ENCODE measurements around the gene ALDOB.

Gene ALDOB

GRCh38 chr9:101435601-101436079, at the start of gene ALDOB:
TSS of gene ALDOB (minus strand) at chr9:101435774. CDS start at chr9:101430887, 4,887 bp downstream.
- Mint-ChIP-seq H3K4me1 (no peaks in the 10 kb centered on the region), H3K27me3 (peaks cover 68% of the 10 kb centered on the region), H3K36me3 (ENCODE audit: insufficient read depth) (no peaks in the 10 kb centered on the region), H3K4me3 (no peak within 1 kb of the TSS), H3K9me3 (no peaks in the 10 kb centered on the region), H3K27ac (ENCODE audit: low read depth) (no peak within 1 kb of the TSS)
- DNase-seq (ENCODE audit: low spot score in 2 of 2) (no peak), ATAC-seq (replicated peaks; ENCODE audit: extremely low read depth, poor library complexity, severe bottlenecking) (no peak)

GRCh38 chr9:101484046-101484445, 48.5 kb upstream of the ALDOB start:
- Mint-ChIP-seq H3K4me1 (no peaks in the 10 kb centered on the region), H3K4me3 (no peak overlapping the region), H3K27ac (ENCODE audit: low read depth) (no peak overlapping the region), H3K36me3 (ENCODE audit: insufficient read depth) (no peaks in the 10 kb centered on the region), H3K27me3 (peaks cover 84% of the 10 kb centered on the region), H3K9me3 (no peaks in the 10 kb centered on the region)
- no peak for ATAC-seq (replicated peaks; ENCODE audit: extremely low read depth, poor library complexity, severe bottlenecking)
- no peak for DNase-seq (ENCODE audit: low spot score in 2 of 2)

- no peaks in the 10 kb centered on the region for H3K9me3 Mint-ChIP-seq
- no peak overlapping the region for H3K4me3 Mint-ChIP-seq
- ATAC-seq (replicated peaks; ENCODE audit: extremely low read depth, poor library complexity, severe bottlenecking), result no peak
- H3K27ac Mint-ChIP-seq (ENCODE audit: low read depth), result no peak overlapping the region
- DNase-seq (ENCODE audit: low spot score in 2 of 2), result no peak
- no peaks in the 10 kb centered on the region for H3K36me3 Mint-ChIP-seq (ENCODE audit: insufficient read depth)
- no peaks in the 10 kb centered on the region for H3K4me1 Mint-ChIP-seq
- peaks cover 78% of the 10 kb centered on the region for H3K27me3 Mint-ChIP-seq
These were observed 45.7 kb upstream of the ALDOB start for GRCh38 chr9:101481261-101481660.

- Mint-ChIP-seq H3K27ac (ENCODE audit: low read depth) (no peak overlapping the region), H3K27me3 (peaks cover 78% of the 10 kb centered on the region), H3K9me3 (no peaks in the 10 kb centered on the region), H3K4me3 (no peak overlapping the region), H3K36me3 (ENCODE audit: insufficient read depth) (no peaks in the 10 kb centered on the region), H3K4me1 (no peaks in the 10 kb centered on the region)
- ATAC-seq (replicated peaks; ENCODE audit: extremely low read depth, poor library complexity, severe bottlenecking) (no peak), DNase-seq (ENCODE audit: low spot score in 2 of 2) (no peak)
These were observed 44.8 kb upstream of the ALDOB start for GRCh38 chr9:101480386-101480785.

GRCh38 chr9:101479338-101480030, 43.9 kb upstream of the ALDOB start:
- peaks cover 76% of the 10 kb centered on the region for H3K27me3 Mint-ChIP-seq
- no peak for DNase-seq (ENCODE audit: low spot score in 2 of 2)

GRCh38 chr9:101478906-101479305, 43.3 kb upstream of the ALDOB start:
- ATAC-seq (replicated peaks; ENCODE audit: extremely low read depth, poor library complexity, severe bottlenecking) (no peak), DNase-seq (ENCODE audit: low spot score in 2 of 2) (no peak)
- Mint-ChIP-seq H3K36me3 (ENCODE audit: insufficient read depth) (no peaks in the 10 kb centered on the region), H3K4me1 (no peaks in the 10 kb centered on the region), H3K27me3 (peaks cover 72% of the 10 kb centered on the region), H3K27ac (ENCODE audit: low read depth) (no peak overlapping the region), H3K9me3 (no peaks in the 10 kb centered on the region), H3K4me3 (no peak overlapping the region)

More at GRCh38 chr9:101479338-101480030, 43.9 kb upstream of the ALDOB start:
- no peaks in the 10 kb centered on the region for H3K36me3 Mint-ChIP-seq (ENCODE audit: insufficient read depth)
- ATAC-seq (replicated peaks; ENCODE audit: extremely low read depth, poor library complexity, severe bottlenecking), result no peak
- no peak overlapping the region for H3K4me3 Mint-ChIP-seq
- H3K27ac Mint-ChIP-seq (ENCODE audit: low read depth), result no peak overlapping the region
- H3K4me1 Mint-ChIP-seq, result no peaks in the 10 kb centered on the region
- H3K9me3 Mint-ChIP-seq, result no peaks in the 10 kb centered on the region

GRCh38 chr9:101478444-101478843, 42.9 kb upstream of the ALDOB start:
- H3K9me3 Mint-ChIP-seq, result no peaks in the 10 kb centered on the region
- ATAC-seq (replicated peaks; ENCODE audit: extremely low read depth, poor library complexity, severe bottlenecking) (no peak), DNase-seq (ENCODE audit: low spot score in 2 of 2) (no peak)
- no peak overlapping the region for H3K4me3 Mint-ChIP-seq
- no peaks in the 10 kb centered on the region for H3K36me3 Mint-ChIP-seq (ENCODE audit: insufficient read depth)
- H3K27ac Mint-ChIP-seq (ENCODE audit: low read depth), result no peak overlapping the region
- peaks cover 73% of the 10 kb centered on the region for H3K27me3 Mint-ChIP-seq
- H3K4me1 Mint-ChIP-seq, result no peaks in the 10 kb centered on the region

GRCh38 chr9:101477736-101478135, 42.2 kb upstream of the ALDOB start:
- H3K27ac Mint-ChIP-seq (ENCODE audit: low read depth), result no peak overlapping the region
- no peaks in the 10 kb centered on the region for H3K9me3 Mint-ChIP-seq
- no peaks in the 10 kb centered on the region for H3K4me1 Mint-ChIP-seq
- H3K36me3 Mint-ChIP-seq (ENCODE audit: insufficient read depth), result no peaks in the 10 kb centered on the region
- H3K27me3 Mint-ChIP-seq, result peaks cover 74% of the 10 kb centered on the region
- no peak overlapping the region for H3K4me3 Mint-ChIP-seq
- no peak for ATAC-seq (replicated peaks; ENCODE audit: extremely low read depth, poor library complexity, severe bottlenecking)
- no peak for DNase-seq (ENCODE audit: low spot score in 2 of 2)

- Mint-ChIP-seq H3K9me3 (no peaks in the 10 kb centered on the region), H3K4me3 (no peak overlapping the region)
These were observed 41.6 kb upstream of the ALDOB start for GRCh38 chr9:101477214-101477613.

GRCh38 chr9:101476576-101477208, 41.1 kb upstream of the ALDOB start:
- no peaks in the 10 kb centered on the region for H3K4me1 Mint-ChIP-seq
- peaks cover 74% of the 10 kb centered on the region for H3K27me3 Mint-ChIP-seq
- H3K9me3 Mint-ChIP-seq, result no peaks in the 10 kb centered on the region
- H3K36me3 Mint-ChIP-seq (ENCODE audit: insufficient read depth), result no peaks in the 10 kb centered on the region
- H3K4me3 Mint-ChIP-seq, result no peak overlapping the region
- H3K27ac Mint-ChIP-seq (ENCODE audit: low read depth), result no peak overlapping the region
- no peak for ATAC-seq (replicated peaks; ENCODE audit: extremely low read depth, poor library complexity, severe bottlenecking)
- DNase-seq (ENCODE audit: low spot score in 2 of 2), result no peak

More at GRCh38 chr9:101477214-101477613, 41.6 kb upstream of the ALDOB start:
- H3K4me1 Mint-ChIP-seq, result no peaks in the 10 kb centered on the region
- DNase-seq (ENCODE audit: low spot score in 2 of 2), result no peak
- H3K36me3 Mint-ChIP-seq (ENCODE audit: insufficient read depth), result no peaks in the 10 kb centered on the region
- ATAC-seq (replicated peaks; ENCODE audit: extremely low read depth, poor library complexity, severe bottlenecking), result no peak
- no peak overlapping the region for H3K27ac Mint-ChIP-seq (ENCODE audit: low read depth)
- H3K27me3 Mint-ChIP-seq, result peaks cover 74% of the 10 kb centered on the region

- H3K27ac Mint-ChIP-seq (ENCODE audit: low read depth), result no peak overlapping the region
- H3K4me1 Mint-ChIP-seq, result no peaks in the 10 kb centered on the region
- DNase-seq (ENCODE audit: low spot score in 2 of 2), result no peak
- no peaks in the 10 kb centered on the region for H3K36me3 Mint-ChIP-seq (ENCODE audit: insufficient read depth)
- no peak overlapping the region for H3K4me3 Mint-ChIP-seq
- peaks cover 86% of the 10 kb centered on the region for H3K27me3 Mint-ChIP-seq
- no peak for ATAC-seq (replicated peaks; ENCODE audit: extremely low read depth, poor library complexity, severe bottlenecking)
- no peaks in the 10 kb centered on the region for H3K9me3 Mint-ChIP-seq
These were observed 37.3 kb upstream of the ALDOB start for GRCh38 chr9:101472891-101473290.

GRCh38 chr9:101470929-101471328, 35.4 kb upstream of the ALDOB start:
- no peaks in the 10 kb centered on the region for H3K4me1 Mint-ChIP-seq
- H3K9me3 Mint-ChIP-seq, result no peaks in the 10 kb centered on the region
- peaks cover 78% of the 10 kb centered on the region for H3K27me3 Mint-ChIP-seq
- H3K4me3 Mint-ChIP-seq, result no peak overlapping the region
- no peak overlapping the region for H3K27ac Mint-ChIP-seq (ENCODE audit: low read depth)
- DNase-seq (ENCODE audit: low spot score in 2 of 2) (no peak), ATAC-seq (replicated peaks; ENCODE audit: extremely low read depth, poor library complexity, severe bottlenecking) (no peak)
- no peaks in the 10 kb centered on the region for H3K36me3 Mint-ChIP-seq (ENCODE audit: insufficient read depth)

GRCh38 chr9:101470021-101470420, 34.4 kb upstream of the ALDOB start:
- Mint-ChIP-seq H3K27ac (ENCODE audit: low read depth) (no peak overlapping the region), H3K4me1 (no peaks in the 10 kb centered on the region), H3K27me3 (peaks cover 74% of the 10 kb centered on the region), H3K4me3 (no peak overlapping the region), H3K9me3 (no peaks in the 10 kb centered on the region), H3K36me3 (ENCODE audit: insufficient read depth) (no peaks in the 10 kb centered on the region)
- ATAC-seq (replicated peaks; ENCODE audit: extremely low read depth, poor library complexity, severe bottlenecking) (no peak), DNase-seq (ENCODE audit: low spot score in 2 of 2) (no peak)

Data from central memory CD8-positive, alpha-beta T cell (primary cell).